GM13977 (cell line): Measurements from ENCODE around the gene HMSD.

Experiments
- DNase-seq: peaks from one replicate; pipeline ENCODE4 v3.0.0; 2012; ENCODE audit warnings: low spot score
- CTCF ChIP-seq: IDR thresholded peaks from 2 replicates; pipeline ENCODE4 v1.5.1; 2012; ENCODE audit warnings: mild to moderate bottlenecking, control low read depth; ENCODE audit not compliant: insufficient read depth; ENCODE audit errors: extremely low read depth, missing control alignments
- in situ Hi-C: fragments of 300-500 bp; cut with MboI; formaldehyde crosslinking; loops from one replicate; pipeline ENCODE4 v1.12.0; 2022; ENCODE audit warnings: low sequenced_read_pairs, low pct_unique_long_range_greater_than_20kb, mixed read lengths, inconsistent platforms; ENCODE audit not compliant: unreplicated experiment

HMSD gene

GRCh38 chr18:63949068-63949737, at the start of gene HMSD:
Gene HMSD (plus strand): TSS chr18:63949301. CDS start chr18:63953456, 4,155 bp downstream.
- in situ Hi-C loops, result no loop called here
- peak; percentile 78 for DNase-seq
- peak; percentile 52 for TF ChIP-seq CTCF

- TF ChIP-seq CTCF, result no peak
- DNase-seq, result no peak
- in situ Hi-C loops, result no loop called here
Measured at GRCh38 chr18:63903851-63904570, 45.1 kb upstream of the HMSD start.

- DNase-seq, result no peak
- TF ChIP-seq CTCF, result no peak
- in situ Hi-C loops, result no loop called here
Measured at GRCh38 chr18:63904694-63905093, 44.4 kb upstream of the HMSD start.

- DNase-seq, result no peak
- in situ Hi-C loops, result no loop called here
- TF ChIP-seq CTCF, result no peak
Measured at GRCh38 chr18:63905361-63905760, 43.7 kb upstream of the HMSD start.

- no peak for DNase-seq
- in situ Hi-C loops, result no loop called here
- no peak for TF ChIP-seq CTCF
Measured at GRCh38 chr18:63906056-63906455, 43.0 kb upstream of the HMSD start.

GRCh38 chr18:63907664-63908063, 41.4 kb upstream of the HMSD start, which contains the start of gene SERPINB10:
Gene SERPINB10 (plus strand): TSS chr18:63907958. CDS start chr18:63915511, 7,553 bp downstream.
- TF ChIP-seq CTCF, result no peak
- peak; percentile 36 for DNase-seq
- in situ Hi-C loops, result no loop called here
